CD14-positive monocyte (primary cell): Measurements from ENCODE around the gene TTC33. TPM values are rescaled to one million over a fixed set of nuclear protein-coding genes. Genes with fewer than 3 reads are reported as not detected.

Source experiments
- DNase-seq, 3 donors: peaks; one replicate each; pipeline ENCODE4 v3.0.0-alpha.2; 2011 to 2022
- H2AFZ ChIP-seq: 2 replicates; pipeline ENCODE4 v1.6.0; 2012; ENCODE audit warnings: mild to moderate bottlenecking, low read depth, low read length, inconsistent platforms; ENCODE audit not compliant: insufficient read depth, poor library complexity, severe bottlenecking
- H3K27ac ChIP-seq, 2 donors: 1 replicate in 1 of 2; 2 replicates in 1 of 2; pipeline ENCODE4 v1.5.1; 2012 to 2013; ENCODE audit warnings: low read length in 2 of 2, control low read depth in 1 of 2, inconsistent platforms in 1 of 2, low read depth in 1 of 2, mild to moderate bottlenecking in 1 of 2
- H3K27me3 ChIP-seq, 2 donors: one replicate each; pipeline versions ENCODE4 v1.6.0 to v1.6.1; 2011 to 2013; ENCODE audit warnings: low read length in 2 of 2; ENCODE audit not compliant: control insufficient read depth in 2 of 2, insufficient read depth in 2 of 2
- H3K36me3 ChIP-seq, 2 donors: replicated peaks in 1 of 2; 1 replicate in 1 of 2; 2 replicates in 1 of 2; pipeline versions ENCODE4 v1.5.1 to v1.6.1; 2012 to 2013; ENCODE audit warnings: low read length in 2 of 2, control low read depth in 1 of 2, inconsistent platforms in 1 of 2, mild to moderate bottlenecking in 1 of 2; ENCODE audit not compliant: insufficient read depth in 2 of 2, control insufficient read depth in 1 of 2
- H3K4me1 ChIP-seq, 2 donors: 1 replicate in 1 of 2; 2 replicates in 1 of 2; pipeline versions ENCODE4 v1.5.1 to v1.6.1; 2012 to 2013; ENCODE audit warnings: low read length in 2 of 2, control low read depth in 1 of 2, inconsistent platforms in 1 of 2, mild to moderate bottlenecking in 1 of 2, moderate library complexity in 1 of 2; ENCODE audit not compliant: insufficient read depth in 2 of 2, control insufficient read depth in 1 of 2
- H3K4me2 ChIP-seq: replicated peaks from 2 replicates; pipeline ENCODE3; 2012; ENCODE audit warnings: low read length, moderate library complexity, mild to moderate bottlenecking; ENCODE audit not compliant: poor library complexity, severe bottlenecking; ENCODE audit errors: extremely low read depth
- H3K4me3 ChIP-seq, 3 experiments: fragments of 200-600 bp in 1 of 3; sonication (generic) in 1 of 3; replicated peaks in 1 of 3; 1 replicate in 2 of 3; 2 replicates in 1 of 3; pipeline ENCODE4 v1.5.1; 2011 to 2013; ENCODE audit warnings: low read length in 3 of 3, mild to moderate bottlenecking in 3 of 3, control low read depth in 2 of 3, low read depth in 2 of 3, inconsistent platforms in 1 of 3, moderate library complexity in 1 of 3
- H3K79me2 ChIP-seq: 2 replicates; pipeline ENCODE4 v1.6.0; 2012; ENCODE audit warnings: mild to moderate bottlenecking, control low read depth, inconsistent platforms, low read length, moderate library complexity; ENCODE audit not compliant: insufficient read depth
- H3K9ac ChIP-seq: 2 replicates; pipeline ENCODE4 v1.6.0; 2017; ENCODE audit warnings: low read length, mild to moderate bottlenecking; ENCODE audit not compliant: insufficient read depth, poor library complexity, severe bottlenecking
- H3K9me3 ChIP-seq, 2 donors: replicated peaks in 1 of 2; 1 replicate in 1 of 2; 2 replicates in 1 of 2; pipeline versions ENCODE4 v1.5.1 to v1.6.1; 2012 to 2013; ENCODE audit warnings: low read length in 2 of 2, control low read depth in 1 of 2; ENCODE audit not compliant: control insufficient read depth in 1 of 2, insufficient read depth in 1 of 2
- H4K20me1 ChIP-seq: 2 replicates; pipeline ENCODE4 v1.6.0; 2012; ENCODE audit warnings: mild to moderate bottlenecking, low read length, control low read depth, moderate library complexity; ENCODE audit not compliant: insufficient read depth
- H3K27ac Mint-ChIP-seq, 7 donors: one replicate each; pipeline ENCODE4 v1.8.0; 2020; ENCODE audit warnings: mild to moderate bottlenecking in 7 of 7, mixed read lengths in 7 of 7, moderate library complexity in 6 of 7, inconsistent platforms in 2 of 7
- H3K27me3 Mint-ChIP-seq, 3 donors: one replicate each; pipeline ENCODE4 v1.8.0; 2021 to 2022; ENCODE audit warnings: low read depth in 3 of 3, mild to moderate bottlenecking in 3 of 3, mixed read lengths in 3 of 3, moderate library complexity in 3 of 3, inconsistent platforms in 1 of 3
- H3K36me3 Mint-ChIP-seq, 2 donors: one replicate each; pipeline ENCODE4 v1.8.0; 2020; ENCODE audit warnings: mixed read lengths in 2 of 2, inconsistent platforms in 1 of 2, mild to moderate bottlenecking in 1 of 2
- H3K4me1 Mint-ChIP-seq: one replicate; pipeline ENCODE4 v1.8.0; 2020; ENCODE audit warnings: mild to moderate bottlenecking, mixed read lengths
- H3K4me3 Mint-ChIP-seq, 2 donors: one replicate each; pipeline ENCODE4 v1.8.0; 2020; ENCODE audit warnings: mild to moderate bottlenecking in 2 of 2, mixed read lengths in 2 of 2, moderate library complexity in 1 of 2
- H3K9me3 Mint-ChIP-seq, 7 donors: one replicate each; pipeline ENCODE4 v1.8.0; 2020 to 2022; ENCODE audit warnings: mixed read lengths in 7 of 7, mild to moderate bottlenecking in 6 of 7, moderate library complexity in 6 of 7, inconsistent platforms in 2 of 7
- WGBS: methylation state at CpG from one replicate; pipeline ENCODE4 v1.1.5; 2013; ENCODE audit warnings: missing lambda C conversion rate; ENCODE audit not compliant: insufficient coverage; 5-methylcytosine and 5-hydroxymethylcytosine counted together
- intact Hi-C, 2 donors: fragments of 100-400 bp; cut with micrococcal nuclease; formaldehyde crosslinking; loops; one replicate each; pipeline versions ENCODE4 v1.15.0 to v1.15.1; 2023
- polyA plus RNA-seq, 3 donors: library from polyadenylated mRNA; depleted of rRNA in 1 of 3; unstranded in 2 of 3; stranded (reverse) in 1 of 3; fragments of 300-500 nt in 2 of 3; fragments of >200 nt in 1 of 3; fragmentation: Illumina TruSeq in 2 of 3; gene quantifications; 1 replicate in 2 of 3; 2 replicates in 1 of 3; pipeline ENCODE4 v1.2.3, GENCODE V29; 2012 to 2021
- TF ChIP-seq, protein P1 (sequence below): fragments of 200-600 bp; IDR thresholded peaks from one replicate; pipeline ENCODE4 v1.8.0; 2022; ENCODE audit warnings: antibody characterized with exemption, mild to moderate bottlenecking

TTC33 gene
- polyA plus RNA-seq, 3 donors = 1.5 to 11.7 (median 9.4) TPM

DNA sequence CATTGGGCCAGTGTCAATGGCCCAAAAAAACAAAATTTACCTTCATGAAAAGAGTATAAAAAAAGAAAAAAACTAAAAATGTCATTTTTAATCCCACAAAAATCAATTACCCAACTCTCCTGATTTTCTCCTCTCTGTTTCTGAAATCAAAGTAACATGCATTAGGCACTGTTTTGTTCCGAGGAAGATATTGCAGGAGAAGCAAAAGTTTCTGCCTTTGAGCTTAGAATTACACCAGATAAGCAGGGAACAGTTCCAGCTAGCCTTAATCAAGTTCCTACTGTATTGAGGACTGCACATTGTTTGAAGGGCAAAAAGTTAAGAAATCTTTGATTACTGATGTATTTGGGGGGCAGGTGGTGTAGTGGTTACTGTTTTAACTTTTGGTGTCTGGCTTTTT is 43.5 kb upstream of the TTC33 start:
- no peak overlapping the region for H3K4me2 ChIP-seq
- no peaks in the 10 kb centered on the region for H3K9me3 ChIP-seq
- DNase-seq = no peak
- no peak overlapping the region for H3K4me3 ChIP-seq
- no peak overlapping the region for H3K27ac ChIP-seq
- intact Hi-C loops = no loop called here
- peaks cover 37% of the 10 kb centered on the region for H3K79me2 ChIP-seq
- Mint-ChIP-seq H3K4me3 (peak overlapping the region in 1 of 2 donors; percentile 4), H3K9me3 (no peaks in the 10 kb centered on the region), H3K27me3 (peaks cover 0 to 5% (median 3%) of the 10 kb centered on the region in 3 donors), H3K4me1 (peaks cover 23% of the 10 kb centered on the region), H3K36me3 (peaks cover 0 to 2% of the 10 kb centered on the region in 2 donors), H3K27ac (no peak overlapping the region)
- TF ChIP-seq, protein P1, sequence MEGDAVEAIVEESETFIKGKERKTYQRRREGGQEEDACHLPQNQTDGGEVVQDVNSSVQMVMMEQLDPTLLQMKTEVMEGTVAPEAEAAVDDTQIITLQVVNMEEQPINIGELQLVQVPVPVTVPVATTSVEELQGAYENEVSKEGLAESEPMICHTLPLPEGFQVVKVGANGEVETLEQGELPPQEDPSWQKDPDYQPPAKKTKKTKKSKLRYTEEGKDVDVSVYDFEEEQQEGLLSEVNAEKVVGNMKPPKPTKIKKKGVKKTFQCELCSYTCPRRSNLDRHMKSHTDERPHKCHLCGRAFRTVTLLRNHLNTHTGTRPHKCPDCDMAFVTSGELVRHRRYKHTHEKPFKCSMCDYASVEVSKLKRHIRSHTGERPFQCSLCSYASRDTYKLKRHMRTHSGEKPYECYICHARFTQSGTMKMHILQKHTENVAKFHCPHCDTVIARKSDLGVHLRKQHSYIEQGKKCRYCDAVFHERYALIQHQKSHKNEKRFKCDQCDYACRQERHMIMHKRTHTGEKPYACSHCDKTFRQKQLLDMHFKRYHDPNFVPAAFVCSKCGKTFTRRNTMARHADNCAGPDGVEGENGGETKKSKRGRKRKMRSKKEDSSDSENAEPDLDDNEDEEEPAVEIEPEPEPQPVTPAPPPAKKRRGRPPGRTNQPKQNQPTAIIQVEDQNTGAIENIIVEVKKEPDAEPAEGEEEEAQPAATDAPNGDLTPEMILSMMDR = no peak
- peaks cover 2 to 4% of the 10 kb centered on the region in 2 donors for H3K27me3 ChIP-seq
- H3K9ac ChIP-seq = no peak overlapping the region
- H2AFZ ChIP-seq = no peak overlapping the region
- peaks cover 23 to 32% of the 10 kb centered on the region in 2 donors for H3K4me1 ChIP-seq
- H4K20me1 ChIP-seq = peaks cover 26% of the 10 kb centered on the region
- H3K36me3 ChIP-seq = no peaks in the 10 kb centered on the region
- no CpG with 5 or more reads among the region's 1 CpG for WGBS

DNA sequence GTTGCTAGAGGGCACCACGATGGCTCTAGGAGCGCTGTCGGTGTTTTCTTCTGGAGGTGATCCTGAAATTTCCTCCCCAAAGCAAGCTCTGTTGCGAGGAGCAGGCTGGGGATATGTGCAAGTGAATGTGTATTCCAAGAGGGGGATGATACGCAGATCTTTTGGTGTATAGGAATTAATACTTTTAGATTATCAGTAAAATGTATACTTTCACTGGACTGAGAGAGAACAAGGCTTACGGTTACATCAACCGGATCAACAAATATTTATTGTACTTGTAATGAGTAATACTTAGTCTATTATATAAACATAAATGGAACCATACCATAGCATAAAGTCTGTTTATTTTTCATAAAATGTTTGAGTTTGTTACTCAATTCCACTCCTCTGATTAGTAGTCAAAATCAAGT is 43.0 kb upstream of the TTC33 start:
- Histone ChIP-seq H3K4me3 (peak overlapping the region; percentile 69 to 87 (median 80)), H2AFZ (peak overlapping the region; percentile 98), H3K79me2 (peaks cover 41% of the 10 kb centered on the region), H3K4me1 (peaks cover 23 to 32% of the 10 kb centered on the region in 2 donors), H3K9me3 (no peaks in the 10 kb centered on the region), H3K27ac (no peak overlapping the region), H3K36me3 (no peaks in the 10 kb centered on the region), H3K4me2 (peak overlapping the region; percentile 97), H3K9ac (peak overlapping the region; percentile 55), H3K27me3 (peaks cover 2 to 4% of the 10 kb centered on the region in 2 donors), H4K20me1 (peaks cover 30% of the 10 kb centered on the region)
- peaks cover 28% of the 10 kb centered on the region for H3K4me1 Mint-ChIP-seq
- WGBS = no CpG with 5 or more reads among the region's 7 CpGs
- H3K36me3 Mint-ChIP-seq = peaks cover 0 to 5% of the 10 kb centered on the region in 2 donors
- H3K27ac Mint-ChIP-seq = peak overlapping the region in 4 of 7 donors; percentile 24 to 56 (median 32)
- no peaks in the 10 kb centered on the region for H3K9me3 Mint-ChIP-seq
- DNase-seq = no peak
- intact Hi-C loops = no loop called here
- H3K27me3 Mint-ChIP-seq = peaks cover 0 to 5% (median 3%) of the 10 kb centered on the region in 3 donors
- TF ChIP-seq, protein P1 = no peak
- peak overlapping the region; percentile 91 to 94 for H3K4me3 Mint-ChIP-seq
